ENCODE data around the gene ALAS1.

DNA sequence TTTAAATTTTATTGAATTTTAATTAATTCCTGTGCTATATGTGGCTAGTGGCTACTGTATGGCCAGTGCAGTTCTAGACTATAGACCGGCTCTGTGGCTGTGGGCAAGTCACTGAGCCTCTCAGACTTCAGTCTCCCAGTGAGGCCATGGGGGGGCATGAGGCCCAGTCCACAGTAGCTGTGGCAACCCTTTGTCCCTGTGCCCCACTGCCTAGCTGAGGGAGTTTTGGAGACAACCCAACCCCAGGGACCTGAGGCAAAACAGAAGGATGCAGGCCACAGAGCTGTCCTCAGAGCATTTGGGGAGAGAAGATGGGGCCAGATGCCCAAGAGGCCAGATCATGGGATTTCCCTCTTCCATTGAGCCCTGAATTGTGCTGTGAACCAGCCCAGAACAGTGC, 24.9 kb upstream of the ALAS1 start:
- TF ChIP-seq EZH2phosphoT487 (IDR thresholded peaks at IDR 0.05; ENCODE audit: insufficient read depth, low read depth) = no peak
- no peak for TF ChIP-seq EZH2 (IDR thresholded peaks at IDR 0.05; ENCODE audit: insufficient read depth, poor library complexity, severe bottlenecking)
